ENCODE results near the gene SLC16A8.
"Not testable (repeated sequence)": the region's sequence is repeated elsewhere in the genome, so short reads cannot be mapped to it uniquely, and the experiment has no call there.

The SLC16A8 gene

DNA sequence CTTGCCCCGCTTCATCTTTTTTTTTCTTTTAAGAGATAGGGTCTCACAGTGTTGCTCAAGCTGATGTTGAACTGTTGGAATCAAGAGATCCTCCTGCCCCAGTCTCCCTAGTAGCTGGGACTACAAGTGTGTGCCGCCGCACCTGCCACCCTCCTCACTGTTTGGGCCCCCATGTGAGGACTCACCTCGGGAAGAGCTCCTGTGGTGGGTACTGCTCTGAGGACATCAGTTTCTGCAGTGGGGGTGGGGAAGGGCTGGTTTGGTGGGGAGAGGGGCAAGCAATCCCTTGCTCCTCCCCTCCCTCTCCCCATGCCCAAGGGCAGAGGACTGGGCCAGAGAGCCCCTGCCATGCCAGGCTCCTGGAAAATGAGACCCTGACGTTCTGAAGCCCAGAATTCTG is 1.5 kb upstream of the SLC16A8 start:
- no peak for DNase-seq

DNA sequence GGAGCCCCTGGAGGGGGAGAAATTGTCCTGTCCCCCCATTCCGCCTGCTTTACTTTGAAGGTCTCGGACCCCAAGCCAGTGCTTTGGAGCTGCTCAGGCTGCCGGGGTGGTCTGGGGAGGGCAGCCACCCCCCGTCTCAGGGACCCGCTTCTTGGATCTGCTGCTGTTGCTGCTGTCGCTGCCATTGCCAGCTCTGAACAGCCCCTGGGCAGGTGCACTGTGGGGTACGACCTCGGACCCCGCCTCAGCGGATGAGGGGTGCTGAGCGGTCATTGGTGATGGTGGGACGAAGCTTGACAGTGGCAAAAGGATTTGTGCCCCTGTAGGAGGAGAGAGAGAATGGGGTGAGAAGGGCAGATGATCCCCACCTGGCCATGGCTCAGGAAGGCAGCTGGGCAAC is 1.1 kb upstream of the SLC16A8 start:
- DNase-seq = no peak

DNA sequence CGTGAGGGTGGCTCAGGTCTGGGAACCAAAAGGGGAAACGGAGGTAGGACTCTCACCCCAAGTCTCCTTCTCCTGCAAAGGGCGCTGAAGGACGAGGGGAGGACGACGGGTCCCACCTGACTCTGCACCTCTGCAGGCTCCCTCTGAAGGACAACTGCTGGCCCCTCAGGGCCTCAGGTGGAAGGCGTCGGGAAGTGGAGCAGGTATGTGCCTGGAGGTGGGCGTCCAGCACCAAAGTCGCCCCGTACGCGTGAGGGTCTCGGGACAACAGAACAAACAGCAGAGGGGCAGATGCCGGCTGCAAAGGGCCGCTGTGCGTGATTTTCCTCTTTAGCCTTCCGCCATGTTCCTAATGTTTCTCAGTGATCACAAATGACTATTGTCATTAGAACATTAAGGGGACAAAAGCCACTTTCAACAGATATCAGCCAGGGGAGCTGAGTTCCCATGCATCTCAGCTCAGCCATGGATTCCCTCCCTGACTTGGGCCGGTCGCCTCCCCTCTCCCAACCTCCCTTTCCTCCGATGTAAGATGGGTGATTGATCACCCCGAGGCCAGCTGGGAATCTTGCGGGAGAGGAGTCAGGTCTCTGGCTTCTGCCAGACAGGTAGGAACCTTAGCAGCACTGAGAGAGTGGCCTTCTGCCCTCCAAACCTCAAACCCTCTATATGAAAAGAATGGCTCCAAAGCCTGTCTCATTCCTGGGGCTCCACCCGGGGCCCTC is 836 bp downstream of the SLC16A8 start:
- DNase-seq = no peak

DNA sequence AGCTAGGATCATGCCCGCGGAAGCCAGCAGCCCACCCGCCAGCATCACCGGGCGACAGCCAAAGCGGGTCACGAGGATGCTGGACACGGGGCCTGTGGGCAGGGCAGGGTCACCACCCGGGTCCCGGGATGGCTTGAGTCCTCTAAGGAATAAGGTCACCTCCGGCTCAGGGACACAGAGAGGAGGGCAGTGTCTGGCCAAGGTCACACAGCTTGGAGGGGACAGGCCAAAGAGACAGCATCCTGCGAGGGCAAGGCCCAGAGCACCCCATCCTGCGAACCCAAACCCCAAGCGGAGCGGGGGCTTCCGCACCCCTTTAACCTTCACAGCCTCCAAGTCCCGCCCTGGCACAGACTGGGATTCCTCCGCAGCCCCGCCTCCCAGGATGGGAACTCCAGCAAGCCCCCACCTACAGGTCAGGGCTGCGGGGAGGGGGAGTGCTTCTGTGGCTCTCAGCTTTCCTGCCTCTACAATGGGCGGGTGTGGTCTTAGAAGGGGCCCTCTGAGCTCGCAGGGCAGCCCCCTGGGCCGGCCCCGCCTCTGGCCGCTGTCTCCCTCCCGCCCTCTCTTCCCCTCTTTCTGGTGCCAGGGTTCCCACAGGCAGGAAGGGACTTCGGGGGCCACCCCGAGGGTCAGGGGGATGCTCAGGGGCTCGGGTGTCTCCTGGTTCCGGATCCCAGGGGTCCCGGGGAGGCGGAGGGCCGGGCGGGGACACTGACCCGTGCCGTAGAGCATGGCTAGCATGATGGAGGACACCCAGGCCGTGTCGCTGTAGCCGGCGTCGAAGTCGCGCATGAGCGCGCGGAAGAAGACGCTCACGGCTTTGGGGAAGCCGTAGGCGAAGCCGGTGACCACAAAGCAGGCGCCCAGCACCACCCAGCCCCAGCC is 1.8 kb downstream of the SLC16A8 start:
- no peak for DNase-seq

DNA sequence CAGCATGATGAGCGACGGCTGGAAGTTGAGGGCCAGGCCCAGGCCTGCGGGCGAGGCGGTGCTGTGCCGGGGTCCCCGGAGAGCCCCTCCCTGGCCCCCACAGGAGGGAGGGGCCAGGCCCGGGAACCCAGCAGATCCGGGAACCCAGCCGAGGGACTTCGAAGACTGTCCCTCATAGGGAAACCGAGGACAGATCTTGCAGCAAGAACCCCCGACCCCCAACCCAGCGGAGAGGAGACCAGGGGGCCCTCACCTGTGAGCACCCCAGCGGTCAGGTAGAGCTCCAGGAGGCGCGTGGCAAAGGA is 2.4 kb downstream of the SLC16A8 start:
- DNase-seq = no peak

DNA sequence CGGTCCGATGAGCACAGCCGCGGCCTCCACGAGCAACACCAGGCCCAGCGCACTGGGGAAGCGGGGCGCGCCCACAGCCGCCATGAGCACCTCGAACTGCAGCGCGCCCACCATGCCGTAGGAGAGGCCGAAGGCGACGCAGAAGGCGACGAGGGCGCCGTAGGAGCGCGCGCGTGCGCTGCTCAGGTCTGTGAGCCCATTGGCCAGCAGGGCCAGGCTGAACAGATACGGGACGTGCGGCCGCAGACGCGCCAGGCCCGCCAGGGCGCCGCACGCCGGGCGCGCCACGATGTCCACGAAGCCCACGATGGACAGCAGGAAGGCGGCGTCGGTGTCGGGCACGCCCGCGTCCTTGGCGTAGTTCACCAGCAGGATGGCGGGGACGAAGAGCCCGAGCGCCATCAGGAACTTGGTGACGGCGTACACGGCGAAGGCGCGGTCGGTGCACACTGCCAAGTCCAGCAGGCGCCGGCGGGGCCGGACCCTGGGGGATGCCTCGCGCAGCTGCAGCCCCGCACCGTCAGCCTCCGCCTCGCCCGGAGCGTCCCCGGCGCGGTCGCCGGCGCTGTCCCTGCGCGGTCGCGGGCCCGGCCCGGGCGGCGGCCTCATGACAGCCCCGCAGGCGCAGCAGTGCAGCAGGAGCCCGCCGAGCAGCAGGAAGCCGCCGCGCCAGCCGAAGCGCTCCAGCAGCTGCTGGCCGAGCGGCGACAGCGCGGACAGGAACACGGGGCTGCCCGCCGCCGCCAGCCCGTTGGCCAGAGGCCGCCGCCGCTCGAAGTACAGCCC is 2.9 kb downstream of the SLC16A8 start:
- DNase-seq = no peak

DNA sequence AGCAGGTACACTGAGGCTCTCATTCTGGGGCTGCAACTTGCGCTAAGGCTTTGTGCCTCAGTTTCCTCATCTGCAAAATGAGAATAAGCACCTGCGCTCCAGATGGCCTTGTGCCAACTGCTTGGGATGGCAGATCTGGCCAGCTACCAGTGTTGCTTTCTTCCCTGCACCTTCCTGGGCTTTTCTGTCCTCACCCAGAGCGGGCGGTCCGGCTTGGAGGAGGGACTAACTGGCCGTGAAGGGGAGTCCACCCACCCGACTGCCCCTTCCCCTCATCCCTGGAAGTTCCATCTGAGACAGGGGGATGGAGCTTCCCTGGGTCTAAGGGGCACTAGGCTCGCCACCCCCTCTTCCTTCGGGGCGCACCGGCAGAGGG is 3.5 kb downstream of the SLC16A8 start:
- DNase-seq = no peak

DNA sequence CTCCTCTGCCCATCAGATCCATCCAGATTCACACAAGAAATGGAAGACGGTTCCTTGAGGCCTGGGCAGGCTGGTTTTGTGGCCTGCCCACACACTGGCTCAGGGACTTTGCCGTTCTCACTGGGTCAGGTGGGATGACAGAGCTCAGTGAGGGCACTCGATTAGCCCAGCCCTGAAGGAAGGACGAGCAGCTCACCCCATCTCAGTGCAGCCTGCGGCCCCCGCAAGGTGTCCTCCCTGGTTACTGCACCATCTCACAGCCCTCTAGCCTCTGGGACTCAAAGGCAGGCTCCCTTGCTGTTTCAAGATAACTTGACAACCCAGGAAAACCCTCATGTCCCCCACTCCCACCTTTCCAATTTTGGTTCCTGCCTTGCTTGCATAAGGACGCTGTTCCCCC is 4.2 kb downstream of the SLC16A8 start:
- no peak for DNase-seq

DNA sequence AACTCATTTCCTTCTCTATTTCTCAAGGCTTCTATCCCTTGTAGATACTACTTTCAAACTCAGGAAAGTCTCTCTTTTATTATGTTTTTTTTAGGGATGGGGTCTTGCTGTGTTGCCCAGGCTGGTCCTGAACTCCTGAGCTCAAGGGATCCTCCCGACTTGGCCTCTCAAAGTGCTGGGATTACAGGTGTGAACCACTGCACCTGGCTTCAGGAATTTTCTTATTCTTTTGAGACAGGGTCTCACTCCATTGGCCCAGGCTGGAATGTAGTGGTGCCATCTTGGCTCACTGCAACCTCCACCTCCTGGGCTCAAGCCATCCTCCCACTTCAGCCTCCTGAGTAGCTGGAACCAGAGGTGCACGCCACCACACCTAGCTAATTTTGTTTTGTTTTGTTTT is 4.8 kb downstream of the SLC16A8 start:
- not testable (repeated sequence) for DNase-seq

- no peak for DNase-seq
These were observed 5.7 kb downstream of the SLC16A8 start for GRCh38 chr22:38078046-38078840.

DNA sequence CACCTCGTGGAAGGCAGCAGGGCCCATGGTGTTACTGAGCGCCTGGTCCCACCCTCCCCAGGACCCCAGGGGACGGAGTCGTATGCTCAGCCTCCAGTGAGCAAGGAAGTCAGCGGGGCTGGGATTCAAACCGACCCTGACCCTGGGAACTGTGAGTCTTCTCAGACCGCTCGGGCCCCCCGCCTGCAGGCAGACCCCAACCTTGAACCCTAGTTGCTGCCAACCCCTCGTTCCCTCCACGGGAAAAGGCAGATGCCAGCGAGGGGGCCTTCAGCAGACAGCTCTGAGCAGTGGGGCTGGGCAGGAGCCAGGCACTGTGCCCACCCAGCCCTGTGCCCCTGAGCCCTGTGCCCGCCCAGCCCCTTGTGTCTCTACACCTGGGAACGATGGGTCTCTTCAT is 6.4 kb downstream of the SLC16A8 start:
- DNase-seq = no peak

GRCh38 chr22:38077096-38077495 is 6.9 kb downstream of the SLC16A8 start:
- no peak for DNase-seq

GRCh38 chr22:38075961-38076360 is 8.0 kb downstream of the SLC16A8 start:
- no peak for DNase-seq

DNA sequence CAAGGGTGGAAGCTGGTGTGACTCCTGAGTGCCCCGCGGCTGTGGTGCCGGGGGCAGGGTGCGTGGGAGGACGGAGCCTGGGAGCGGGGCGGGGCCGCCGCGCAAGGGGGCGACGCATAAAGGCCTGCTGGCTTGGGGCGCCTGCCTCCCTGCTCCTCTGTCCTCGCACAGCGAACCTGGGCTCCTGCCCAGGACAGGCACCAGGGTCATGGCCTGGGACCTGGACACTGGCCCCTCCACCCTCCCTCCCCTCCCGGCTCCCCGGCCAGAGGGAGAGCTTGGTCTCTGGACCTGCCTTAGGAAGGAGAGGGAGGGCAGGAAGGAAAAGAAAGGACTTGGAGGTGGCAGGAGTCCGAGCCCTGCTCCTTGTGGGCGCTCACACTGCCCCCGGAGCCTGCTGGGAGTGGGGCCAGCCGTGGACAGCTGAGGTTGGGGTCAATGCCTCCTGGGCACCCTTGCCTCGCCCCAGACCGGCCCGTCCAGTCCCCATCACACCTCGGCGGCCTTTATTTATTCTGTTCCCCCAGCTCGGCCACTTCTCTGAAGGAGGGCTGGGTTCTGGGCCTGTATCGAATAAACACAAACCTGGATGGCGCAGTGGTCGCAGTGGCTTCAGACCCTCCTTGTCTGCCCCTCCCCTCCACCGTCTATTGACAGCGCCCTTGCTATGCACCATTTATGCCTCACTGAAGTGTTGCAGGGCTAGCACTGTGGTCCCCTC is 8.7 kb downstream of the SLC16A8 start:
- DNase-seq = no peak

GRCh38 chr22:38074181-38075104 is 9.5 kb downstream of the SLC16A8 start:
- no peak for DNase-seq

DNA sequence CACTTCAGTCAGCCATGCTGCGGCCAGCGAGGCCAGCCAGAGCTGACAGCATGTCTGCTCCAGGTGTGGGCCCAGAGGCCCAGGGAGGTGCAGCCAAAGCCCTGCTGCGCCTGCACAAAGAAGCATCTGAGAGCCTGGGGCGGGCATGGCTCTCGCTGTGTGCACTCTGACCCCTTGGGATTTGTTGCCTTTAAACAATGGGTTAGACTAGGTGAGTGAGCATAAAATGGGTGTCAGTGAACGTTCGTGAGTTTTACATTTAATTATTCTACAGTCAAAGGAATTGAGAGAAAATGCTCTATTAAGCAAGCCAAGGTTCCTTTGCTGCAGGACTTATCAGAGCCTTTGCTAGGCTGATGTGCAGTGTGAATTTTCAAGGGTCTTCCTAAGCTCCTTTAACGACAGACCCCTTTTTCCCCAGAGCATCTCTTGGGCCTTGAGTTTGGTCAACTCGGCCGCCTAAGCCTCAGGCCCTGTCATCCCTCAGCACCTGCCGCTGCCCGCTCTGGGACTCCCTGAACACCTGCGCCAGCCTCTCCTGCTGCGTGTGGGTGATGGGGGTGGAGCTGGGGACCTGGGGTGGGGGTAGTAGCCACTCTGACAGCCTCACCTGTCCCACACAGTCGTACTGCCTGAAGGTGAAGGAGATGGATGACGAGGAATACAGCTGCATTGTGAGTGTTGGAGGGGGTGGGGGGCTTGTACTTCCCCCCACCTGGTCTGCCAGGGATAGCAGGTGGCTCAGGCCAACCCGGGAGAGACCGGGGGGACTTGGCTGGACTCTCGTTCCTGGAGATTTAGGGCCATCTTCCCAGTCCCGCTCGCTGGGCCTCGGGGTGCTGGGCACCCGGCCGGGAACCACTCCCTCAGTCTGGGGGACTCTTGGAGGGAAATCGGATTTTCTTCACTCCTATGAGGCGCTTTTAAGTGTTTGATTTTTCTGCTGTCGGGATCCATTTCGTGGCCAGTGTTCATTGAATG is 10.5 kb downstream of the SLC16A8 start:
- no peak for DNase-seq

- DNase-seq = no peak
These were observed 11.4 kb downstream of the SLC16A8 start for GRCh38 chr22:38072322-38073149.

DNA sequence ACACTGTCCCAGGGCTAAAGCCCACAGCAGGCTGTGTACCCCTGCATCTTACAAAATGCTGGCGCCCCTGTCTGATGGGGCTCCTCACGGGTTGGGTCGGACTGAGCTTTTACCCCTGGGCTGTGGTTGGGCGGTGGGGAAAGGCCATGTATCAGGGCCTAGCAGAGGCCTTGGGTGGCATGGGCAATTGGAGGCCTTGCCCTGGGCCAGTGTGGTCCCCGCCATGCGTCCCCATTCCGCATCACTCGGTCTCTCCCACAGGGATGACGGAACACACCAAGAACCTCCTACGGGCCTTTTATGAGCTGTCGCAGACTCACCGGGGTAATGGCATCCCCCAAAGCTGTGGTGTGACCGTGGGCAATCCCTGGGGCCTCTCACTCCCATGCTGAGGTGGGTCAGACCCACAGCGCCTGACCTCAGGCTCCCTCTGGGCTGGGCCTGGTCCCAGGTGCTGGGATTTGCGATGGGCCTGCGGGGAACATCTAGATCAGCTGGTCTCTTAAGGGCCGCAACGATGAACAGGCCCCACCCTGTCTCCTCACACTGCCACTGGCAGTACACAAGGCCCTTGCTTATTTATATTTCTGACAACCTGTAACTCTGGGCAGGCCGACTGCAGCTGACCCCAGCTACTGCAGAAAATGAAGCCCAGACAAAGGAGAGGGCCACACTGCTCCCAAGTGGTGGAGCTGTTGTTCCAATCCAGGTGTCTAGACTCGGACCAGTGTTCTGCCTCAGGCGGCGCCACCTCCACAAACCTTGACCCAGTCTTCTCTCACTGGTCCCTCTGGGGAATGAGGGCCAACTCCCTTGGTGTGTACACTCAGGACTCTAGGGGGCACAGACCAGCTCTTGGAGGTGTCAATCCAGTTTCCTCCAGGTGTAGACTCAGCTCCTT is 12.3 kb downstream of the SLC16A8 start:
- DNase-seq = no peak

Measured in hippocampal formation (tissue), 2 donors.